ENCODE data around the gene TAS2R7. TPM values are rescaled to one million over a fixed set of nuclear protein-coding genes. Genes with fewer than 3 reads are reported as not detected.
A peak's percentile ranks its signal among the peaks of the same experiment; 100 is the strongest.

The TAS2R7 gene
- total RNA-seq (2014; rRNA removed; shearing (Covaris generic)) (not detected in 2 replicates), polyA plus RNA-seq (2016; fragmentation: Nextera tagmentation; extraction: Ambion mirVana) (not detected in 2 replicates)
- long read RNA-seq, result 0 reads

- no peak for DNase-seq (ENCODE audit: low spot score)
- H3K27ac Mint-ChIP-seq, result peak within 1 kb of the TSS; percentile 3; the same call in 1 of the 2 replicates
- H3K27ac ChIP-seq (ENCODE audit: low read depth), result no peak within 1 kb of the TSS
- H3K27me3 Mint-ChIP-seq (ENCODE audit: insufficient read depth, low read depth, poor library complexity), result no peaks in the 10 kb centered on the region
- H3K4me2 ChIP-seq, result peak within 1 kb of the TSS; percentile 26
- no peaks in the 10 kb centered on the region for H3K27me3 ChIP-seq (ENCODE audit: insufficient read depth)
- 0 out of 2 replicates have a peak, but pooled peaks cover 8% of the 10 kb centered on the region for H3K9me2 ChIP-seq (ENCODE audit: insufficient read depth)
- H3K4me3 ChIP-seq, result no peak within 1 kb of the TSS; the same call in 1 of the 2 replicates
- H4K20me1 ChIP-seq (replicated peaks; ENCODE audit: insufficient read depth), result no peaks in the 10 kb centered on the region
- no peaks in the 10 kb centered on the region for H3K9me3 Mint-ChIP-seq
- no peak for TF ChIP-seq ZNF331 (CRISPR knock-in tag; IDR thresholded peaks at IDR 0.05; ENCODE audit: low read depth)
- TF ChIP-seq EZH2phosphoT487 (IDR thresholded peaks at IDR 0.05; ENCODE audit: unreplicated experiment), result no peak
- TF ChIP-seq EZH2 (IDR thresholded peaks at IDR 0.05; ENCODE audit: low read depth, unreplicated experiment), result no peak
- no peak for TF ChIP-seq ZNF462 (CRISPR knock-in tag; IDR thresholded peaks at IDR 0.05)
- TF ChIP-seq ETS1 (IDR thresholded peaks at IDR 0.05), result no peak
- no peak for TF ChIP-seq REST (IDR thresholded peaks at IDR 0.05; ENCODE audit: unreplicated experiment)
- TF ChIP-seq POLR2AphosphoS5 (IDR thresholded peaks at IDR 0.05; ENCODE audit: low read depth), result no peak
- no peak for TF ChIP-seq JUNB (IDR thresholded peaks at IDR 0.05; ENCODE audit: unreplicated experiment)
- TF ChIP-seq CREB1 (CRISPR knock-in tag; IDR thresholded peaks at IDR 0.05; ENCODE audit: low read depth), result no peak
- no peak for TF ChIP-seq ZNF114 (CRISPR knock-in tag; IDR thresholded peaks at IDR 0.05)
- TF ChIP-seq NANOG (IDR thresholded peaks at IDR 0.05; ENCODE audit: borderline replicate concordance), result no peak
- TF ChIP-seq STAT1 (IDR thresholded peaks at IDR 0.05; ENCODE audit: unreplicated experiment), result no peak
- TF ChIP-seq CTCF (conservative IDR thresholded peaks at IDR 0.05; ENCODE audit: low read depth in 2 of 2), result no peak
- no peaks in the 10 kb centered on the region for H3K36me3 Mint-ChIP-seq (ENCODE audit: low read depth)
- H3K4me1 ChIP-seq (ENCODE audit: insufficient read depth), result peaks cover 24% of the 10 kb centered on the region
- H3K36me3 ChIP-seq (ENCODE audit: insufficient read depth), result no peaks in the 10 kb centered on the region
- no peaks in the 10 kb centered on the region for H3F3A ChIP-seq (replicated peaks; ENCODE audit: low read depth)
- H2AFZ ChIP-seq, result no peak within 1 kb of the TSS
- H3K4me3 Mint-ChIP-seq, result peak within 1 kb of the TSS; percentile 25; the same call in 1 of the 3 replicates
- peak; percentile 56 for ATAC-seq
- no peaks in the 10 kb centered on the region for H3K79me2 ChIP-seq (replicated peaks; ENCODE audit: insufficient read depth)
- peaks cover 21% of the 10 kb centered on the region for H3K4me1 Mint-ChIP-seq
Measured at GRCh38 chr12:10802587-10802986, at the start of gene TAS2R7. Gene TAS2R7 (minus strand): TSS chr12:10802627. CDS start chr12:10802570, 57 bp downstream.
